SK-N-SH treated with all-trans-retinoic acid at 6 μM for 48 hours (cell line): ENCODE data around the gene ECE1.

Experiments used
- ARNTL ChIP-seq: fragments of 450-650 bp; formaldehyde crosslinking; IDR thresholded peaks from 2 replicates; pipeline ENCODE4 v1.5.0; 2020; ENCODE audit warnings: low read depth, mild to moderate bottlenecking, moderate library complexity, borderline replicate concordance
- BACH2 ChIP-seq: fragments of 250-450 bp; sonication (Bioruptor Pico); IDR thresholded peaks from 2 replicates; pipeline ENCODE4 v1.9.0; 2021; ENCODE audit warnings: mild to moderate bottlenecking, borderline replicate concordance
- CREB5 ChIP-seq: fragments of 250-450 bp; sonication (Bioruptor Pico); IDR thresholded peaks from 2 replicates; pipeline ENCODE4 v1.5.1; 2020; ENCODE audit warnings: low read depth, mild to moderate bottlenecking, moderate library complexity
- CSDC2 ChIP-seq: fragments of 250-450 bp; sonication (Bioruptor Pico); IDR thresholded peaks from 2 replicates; pipeline ENCODE4 v1.5.0; 2020; ENCODE audit warnings: mild to moderate bottlenecking, moderate library complexity
- CSRNP3 ChIP-seq: fragments of 250-450 bp; sonication (Bioruptor Pico); IDR thresholded peaks from 2 replicates; pipeline ENCODE4 v1.5.1; 2021; ENCODE audit warnings: mild to moderate bottlenecking, moderate library complexity
- PATZ1 ChIP-seq: fragments of 250-450 bp; sonication (Bioruptor Pico); IDR thresholded peaks from 2 replicates; pipeline ENCODE4 v1.8.0; 2020; ENCODE audit warnings: mild to moderate bottlenecking, moderate library complexity, borderline replicate concordance
- PPARA ChIP-seq: fragments of 250-450 bp; sonication (Bioruptor Pico); IDR thresholded peaks from 2 replicates; pipeline ENCODE4 v1.5.0; 2020; ENCODE audit warnings: mild to moderate bottlenecking, borderline replicate concordance
- RARB ChIP-seq: fragments of 250-450 bp; sonication (Bioruptor Pico); IDR thresholded peaks from 2 replicates; pipeline ENCODE4 v1.8.0; 2021; ENCODE audit warnings: mild to moderate bottlenecking, moderate library complexity
- TSHZ2 ChIP-seq: fragments of 250-450 bp; sonication (Bioruptor Pico); IDR thresholded peaks from 2 replicates; pipeline ENCODE4 v1.5.0; 2020; ENCODE audit warnings: mild to moderate bottlenecking, moderate library complexity
- ZC3H10 ChIP-seq: fragments of 250-450 bp; sonication (Bioruptor Pico); IDR thresholded peaks from 2 replicates; pipeline ENCODE4 v1.5.1; 2021; ENCODE audit warnings: mild to moderate bottlenecking, moderate library complexity
- ZFP3 ChIP-seq: fragments of 250-450 bp; sonication (Bioruptor Pico); IDR thresholded peaks from 2 replicates; pipeline ENCODE4 v1.5.0; 2020; ENCODE audit warnings: mild to moderate bottlenecking, moderate library complexity
- ZFP30 ChIP-seq: fragments of 450-650 bp; formaldehyde crosslinking; IDR thresholded peaks from 2 replicates; pipeline ENCODE4 v1.5.0; 2022; ENCODE audit warnings: mild to moderate bottlenecking, moderate library complexity
- ZNF70 ChIP-seq: fragments of 450-650 bp; formaldehyde crosslinking; IDR thresholded peaks from 2 replicates; pipeline ENCODE4 v1.5.0; 2020; ENCODE audit warnings: mild to moderate bottlenecking, moderate library complexity
- ZNF8 ChIP-seq: fragments of 450-650 bp; formaldehyde crosslinking; IDR thresholded peaks from 2 replicates; pipeline ENCODE4 v1.5.0; 2020; ENCODE audit warnings: mild to moderate bottlenecking, moderate library complexity

- TF ChIP-seq RARB (CRISPR knock-in tag) = no peak
- no peak for TF ChIP-seq BACH2 (CRISPR knock-in tag)
- no peak for TF ChIP-seq ARNTL (CRISPR knock-in tag)
- no peak for TF ChIP-seq CSRNP3
- no peak for TF ChIP-seq ZFP3 (CRISPR knock-in tag)
- no peak for TF ChIP-seq ZNF8
- TF ChIP-seq PPARA = no peak
- TF ChIP-seq PATZ1 (CRISPR knock-in tag) = no peak
- TF ChIP-seq TSHZ2 = no peak
- TF ChIP-seq ZNF70 (CRISPR knock-in tag) = no peak
- no peak for TF ChIP-seq CREB5
- no peak for TF ChIP-seq ZC3H10 (CRISPR knock-in tag)
- TF ChIP-seq CSDC2 (CRISPR knock-in tag) = no peak
- no peak for TF ChIP-seq ZFP30
Observed at GRCh38 chr1:21337928-21338572, 47.8 kb upstream of the ECE1 start.
